HG02943 (cell line): ENCODE data around the gene PFN1.

Experiments used
- ATAC-seq: cut with Tn5 transposase; IDR thresholded peaks from one replicate; pipeline ENCODE4 v1.9.1; 2021; ENCODE audit warnings: mild to moderate bottlenecking, low read depth, moderate library complexity; ENCODE audit not compliant: unreplicated experiment

The PFN1 gene

GRCh38 chr17:4946312-4946976, 1.9 kb downstream of the PFN1 start:
- ATAC-seq, result no peak

- ATAC-seq, result no peak
Observed at GRCh38 chr17:4945944-4946280, 2.4 kb downstream of the PFN1 start.

GRCh38 chr17:4945176-4945943, 3.0 kb downstream of the PFN1 start:
- ATAC-seq, result no peak

- no peak for ATAC-seq
Observed at GRCh38 chr17:4944554-4945175, 3.7 kb downstream of the PFN1 start.

- ATAC-seq, result no peak
Observed at GRCh38 chr17:4944163-4944553, 4.2 kb downstream of the PFN1 start.

- ATAC-seq, result no peak
Observed at GRCh38 chr17:4942760-4943508, 5.4 kb downstream of the PFN1 start.

GRCh38 chr17:4941319-4941610, 7.1 kb downstream of the PFN1 start:
- ATAC-seq, result no peak

GRCh38 chr17:4940555-4941318, 7.6 kb downstream of the PFN1 start:
- ATAC-seq, result no peak

- ATAC-seq, result peak; percentile 62
Observed at GRCh38 chr17:4939796-4940554, 8.4 kb downstream of the PFN1 start, which contains the start of the genes RNF167 and SLC25A11. RNF167 (plus strand) TSS chr17:4940268; CDS start chr17:4940910, 642 bp downstream. SLC25A11 (minus strand) TSS chr17:4940046; CDS start chr17:4939910, 136 bp downstream.

GRCh38 chr17:4939546-4939795, 8.9 kb downstream of the PFN1 start:
- ATAC-seq, result peak; percentile 10

GRCh38 chr17:4938688-4939545, 9.4 kb downstream of the PFN1 start:
- no peak for ATAC-seq

- ATAC-seq, result no peak
Observed at GRCh38 chr17:4938069-4938491, 10.2 kb downstream of the PFN1 start.

GRCh38 chr17:4937553-4937952, 10.8 kb downstream of the PFN1 start:
- no peak for ATAC-seq

GRCh38 chr17:4936436-4936835, 11.9 kb downstream of the PFN1 start:
- no peak for ATAC-seq

GRCh38 chr17:4935650-4936049, 12.7 kb downstream of the PFN1 start:
- no peak for ATAC-seq

GRCh38 chr17:4934173-4934979, 14.0 kb downstream of the PFN1 start:
- ATAC-seq, result no peak

- ATAC-seq, result no peak
Observed at GRCh38 chr17:4933646-4934045, 14.7 kb downstream of the PFN1 start.

GRCh38 chr17:4932756-4933155, 15.6 kb downstream of the PFN1 start:
- ATAC-seq, result no peak
